PC-9 (cell line): ENCODE results near the gene YRDC.

Source experiments
- CTCF ChIP-seq: fragments of 200-600 bp; sonication (generic); conservative IDR thresholded peaks from 2 replicates; pipeline ENCODE4 v1.6.1; 2017; ENCODE audit warnings: mixed run types, antibody characterized with exemption, mild to moderate bottlenecking, moderate library complexity
- EZH2 ChIP-seq: fragments of 200-600 bp; sonication (generic); IDR thresholded peaks from 2 replicates; pipeline ENCODE4 v1.8.0; 2017; ENCODE audit warnings: antibody characterized with exemption, low read depth

GRCh38 chr1:37836788-37837187 is 28.8 kb upstream of the YRDC start:
- no peak for TF ChIP-seq CTCF
- no peak for TF ChIP-seq EZH2
